ENCODE results near the gene GPR137B.

Gene GPR137B

DNA sequence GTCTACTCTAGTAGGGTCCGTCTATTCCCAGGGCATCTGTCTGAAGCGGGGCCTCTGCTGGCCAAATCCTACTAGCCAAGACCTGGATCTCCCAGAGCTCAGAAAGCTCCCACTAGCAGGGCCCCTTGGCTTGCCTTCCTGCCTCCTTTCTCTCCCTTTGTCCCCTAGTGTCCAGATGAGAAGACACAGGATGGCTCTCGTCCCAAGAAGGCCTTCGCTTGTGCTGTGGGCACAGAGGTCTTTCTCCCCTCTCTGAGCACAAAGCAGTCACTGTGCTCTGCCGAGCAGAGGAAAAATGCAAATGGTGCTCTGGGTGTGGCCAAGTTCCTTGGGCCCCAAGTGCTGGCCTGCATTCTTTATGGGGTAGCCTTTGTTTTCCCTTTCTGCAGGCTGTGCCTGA is 13.0 kb upstream of the GPR137B start:
- in situ Hi-C loops (cut with HindIII; ENCODE audit: low pct_ligation_motif_present, low sequenced_read_pairs), result no loop called here
- Histone ChIP-seq H3K27me3 (replicated peaks) (no peaks in the 10 kb centered on the region), H3K4me3 (ENCODE audit: low read depth, low read length) (no peak overlapping the region), H3K36me3 (replicated peaks) (no peaks in the 10 kb centered on the region), H3K27ac (no peak overlapping the region)
- TF ChIP-seq, protein P1, sequence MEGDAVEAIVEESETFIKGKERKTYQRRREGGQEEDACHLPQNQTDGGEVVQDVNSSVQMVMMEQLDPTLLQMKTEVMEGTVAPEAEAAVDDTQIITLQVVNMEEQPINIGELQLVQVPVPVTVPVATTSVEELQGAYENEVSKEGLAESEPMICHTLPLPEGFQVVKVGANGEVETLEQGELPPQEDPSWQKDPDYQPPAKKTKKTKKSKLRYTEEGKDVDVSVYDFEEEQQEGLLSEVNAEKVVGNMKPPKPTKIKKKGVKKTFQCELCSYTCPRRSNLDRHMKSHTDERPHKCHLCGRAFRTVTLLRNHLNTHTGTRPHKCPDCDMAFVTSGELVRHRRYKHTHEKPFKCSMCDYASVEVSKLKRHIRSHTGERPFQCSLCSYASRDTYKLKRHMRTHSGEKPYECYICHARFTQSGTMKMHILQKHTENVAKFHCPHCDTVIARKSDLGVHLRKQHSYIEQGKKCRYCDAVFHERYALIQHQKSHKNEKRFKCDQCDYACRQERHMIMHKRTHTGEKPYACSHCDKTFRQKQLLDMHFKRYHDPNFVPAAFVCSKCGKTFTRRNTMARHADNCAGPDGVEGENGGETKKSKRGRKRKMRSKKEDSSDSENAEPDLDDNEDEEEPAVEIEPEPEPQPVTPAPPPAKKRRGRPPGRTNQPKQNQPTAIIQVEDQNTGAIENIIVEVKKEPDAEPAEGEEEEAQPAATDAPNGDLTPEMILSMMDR (IDR thresholded peaks at IDR 0.05; ENCODE audit: low read depth, low read length, missing control alignments), result no peak
- DNase-seq, result no peak

DNA sequence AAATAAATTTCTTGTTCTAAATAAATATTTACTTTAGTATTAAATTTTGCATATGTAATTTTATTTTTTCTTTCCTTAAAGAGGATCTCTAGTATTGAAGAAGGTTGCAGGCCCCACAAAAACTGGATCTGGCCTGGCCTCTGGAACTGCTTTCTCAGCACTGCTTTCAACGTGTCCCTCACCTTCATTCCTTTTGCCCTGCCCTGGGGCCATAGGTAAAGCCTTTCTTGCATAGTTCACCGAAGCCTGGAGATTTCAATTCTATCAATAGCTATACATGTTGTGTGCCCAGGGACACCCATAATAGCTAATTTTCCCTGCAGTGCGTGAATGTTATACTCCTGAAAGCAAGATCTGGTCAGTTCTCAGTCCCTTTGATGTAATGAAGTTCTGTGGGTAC is 12.0 kb upstream of the GPR137B start:
- in situ Hi-C loops (cut with HindIII; ENCODE audit: low pct_ligation_motif_present, low sequenced_read_pairs), result no loop called here
- TF ChIP-seq, protein P1 (IDR thresholded peaks at IDR 0.05; ENCODE audit: low read depth, low read length, missing control alignments), result no peak
- Histone ChIP-seq H3K27ac (no peak overlapping the region), H3K27me3 (replicated peaks) (no peaks in the 10 kb centered on the region), H3K4me3 (ENCODE audit: low read depth, low read length) (no peak overlapping the region), H3K36me3 (replicated peaks) (no peaks in the 10 kb centered on the region)
- no peak for DNase-seq

DNA sequence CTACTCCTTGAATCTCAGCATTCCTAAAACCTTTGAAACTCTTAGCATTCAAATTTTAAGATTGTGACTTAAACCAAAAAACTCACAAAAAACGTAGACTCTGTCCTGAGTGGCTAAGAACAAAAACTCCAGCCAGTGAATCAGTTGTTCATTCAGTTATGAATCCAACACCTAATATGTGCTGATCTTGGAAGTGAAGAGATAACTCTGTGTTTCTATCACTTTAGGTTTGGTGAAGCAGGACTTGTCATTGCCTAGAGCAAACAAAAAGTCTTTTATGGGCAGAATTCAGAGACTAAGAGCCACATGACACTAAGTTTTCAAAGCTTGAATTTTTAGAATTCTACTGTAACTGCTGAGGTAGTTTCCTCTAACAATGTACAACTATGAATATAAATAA is 10.4 kb upstream of the GPR137B start:
- no peaks in the 10 kb centered on the region for H3K36me3 ChIP-seq (replicated peaks)
- H3K4me3 ChIP-seq (ENCODE audit: low read depth, low read length), result no peak overlapping the region
- TF ChIP-seq, protein P1 (IDR thresholded peaks at IDR 0.05; ENCODE audit: low read depth, low read length, missing control alignments), result no peak
- in situ Hi-C loops (cut with HindIII; ENCODE audit: low pct_ligation_motif_present, low sequenced_read_pairs), result no loop called here
- DNase-seq, result no peak
- no peak overlapping the region for H3K27ac ChIP-seq
- H3K27me3 ChIP-seq (replicated peaks), result no peaks in the 10 kb centered on the region

DNA sequence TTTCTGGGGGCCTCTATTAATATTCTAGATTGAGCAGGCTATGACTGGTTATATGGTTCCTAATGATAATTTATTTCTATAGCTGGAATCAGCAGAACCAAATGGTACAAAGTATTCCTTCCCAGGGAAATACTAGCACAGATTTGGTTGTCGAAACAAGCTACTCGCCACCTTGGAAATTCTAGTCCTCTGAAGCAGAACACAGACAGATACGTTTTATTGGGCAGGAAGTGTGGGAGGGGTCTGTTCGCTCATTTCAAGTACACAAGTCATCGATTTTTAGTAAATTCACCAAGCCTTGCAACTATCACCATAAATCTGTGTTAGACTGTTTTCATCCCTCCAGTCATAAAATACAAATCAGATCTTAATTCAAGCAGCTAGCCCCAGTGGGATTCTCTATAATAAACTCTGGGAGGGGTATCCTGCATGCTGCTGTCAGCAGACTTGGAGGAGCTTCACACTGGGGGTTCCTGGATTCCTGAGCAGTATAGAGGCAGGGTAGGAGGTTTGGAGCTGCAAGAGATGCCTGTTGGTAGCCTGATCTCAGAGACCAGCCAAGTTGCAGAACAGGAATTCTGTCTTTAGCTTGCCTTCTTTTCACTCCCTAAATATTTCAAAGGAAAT is 9.8 kb upstream of the GPR137B start:
- no peak for DNase-seq
- Histone ChIP-seq H3K27ac (no peak overlapping the region), H3K27me3 (replicated peaks) (no peaks in the 10 kb centered on the region), H3K4me3 (ENCODE audit: low read depth, low read length) (no peak overlapping the region), H3K36me3 (replicated peaks) (no peaks in the 10 kb centered on the region)
- TF ChIP-seq, protein P1 (IDR thresholded peaks at IDR 0.05; ENCODE audit: low read depth, low read length, missing control alignments), result no peak
- in situ Hi-C loops (cut with HindIII; ENCODE audit: low pct_ligation_motif_present, low sequenced_read_pairs), result no loop called here

DNA sequence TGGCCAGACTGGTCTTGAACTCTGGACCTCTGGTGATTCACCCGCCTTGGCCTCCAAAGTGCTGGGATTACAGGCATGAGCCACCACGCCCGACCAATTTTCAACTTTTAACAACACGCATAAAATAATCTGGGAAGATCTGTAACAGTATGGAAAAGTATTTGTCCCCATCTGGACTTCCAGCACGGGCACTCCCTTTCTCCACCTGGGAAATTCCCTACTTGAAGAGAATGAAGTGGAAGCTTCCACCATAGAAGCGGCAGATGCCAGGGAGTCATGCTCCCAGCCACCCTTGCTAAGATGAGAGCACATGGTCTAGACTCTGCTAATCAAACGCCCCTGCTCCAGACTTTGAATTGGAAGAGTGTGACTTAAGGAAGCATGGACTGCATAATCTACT is 9.0 kb upstream of the GPR137B start:
- no peaks in the 10 kb centered on the region for H3K36me3 ChIP-seq (replicated peaks)
- H3K4me3 ChIP-seq (ENCODE audit: low read depth, low read length), result no peak overlapping the region
- TF ChIP-seq, protein P1 (IDR thresholded peaks at IDR 0.05; ENCODE audit: low read depth, low read length, missing control alignments), result no peak
- H3K27me3 ChIP-seq (replicated peaks), result no peaks in the 10 kb centered on the region
- in situ Hi-C loops (cut with HindIII; ENCODE audit: low pct_ligation_motif_present, low sequenced_read_pairs), result no loop called here
- H3K27ac ChIP-seq, result no peak overlapping the region
- no peak for DNase-seq

DNA sequence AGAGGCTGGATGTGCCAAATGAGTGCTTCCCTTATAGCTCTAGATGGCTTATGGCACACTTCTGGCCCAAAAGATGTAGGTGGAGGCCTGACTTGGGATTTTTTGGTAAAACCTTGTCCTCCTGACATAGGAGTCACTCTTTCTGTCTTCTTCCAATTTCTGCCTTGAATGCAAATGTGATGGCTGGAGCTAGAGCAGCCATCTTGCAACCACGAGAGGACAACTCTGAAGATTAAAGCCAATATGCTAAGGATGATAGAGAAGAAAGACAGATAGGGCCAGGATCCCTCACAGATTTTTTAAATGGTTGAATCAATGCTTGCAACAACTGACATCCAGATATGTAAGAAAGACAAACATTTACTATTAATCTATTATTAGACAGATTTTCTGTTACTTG is 8.5 kb upstream of the GPR137B start:
- H3K36me3 ChIP-seq (replicated peaks), result no peaks in the 10 kb centered on the region
- H3K27me3 ChIP-seq (replicated peaks), result peaks cover under 1% of the 10 kb centered on the region
- H3K4me3 ChIP-seq (ENCODE audit: low read depth, low read length), result no peak overlapping the region
- no peak for DNase-seq
- H3K27ac ChIP-seq, result no peak overlapping the region
- in situ Hi-C loops (cut with HindIII; ENCODE audit: low pct_ligation_motif_present, low sequenced_read_pairs), result no loop called here
- TF ChIP-seq, protein P1 (IDR thresholded peaks at IDR 0.05; ENCODE audit: low read depth, low read length, missing control alignments), result no peak

Measured in brain microvascular endothelial cell (primary cell).